GM08714 (cell line): ENCODE results near the gene CHN2.

Experiments
- H3K4me3 ChIP-seq: fragments of 200-500 bp; sonication (Bioruptor generic); 2 replicates; pipeline ENCODE4 v1.5.1; 2014; ENCODE audit warnings: mild to moderate bottlenecking, low read length, inconsistent platforms
- ZNF274 ChIP-seq: IDR thresholded peaks from 2 replicates; pipeline ENCODE4 v1.6.1; 2012; ENCODE audit warnings: mild to moderate bottlenecking, low read depth, low read length

Gene CHN2

GRCh38 chr7:29458933-29459332 lies 264.4 kb downstream of the CHN2 start:
- no peak for TF ChIP-seq ZNF274
- H3K4me3 ChIP-seq, result no peak overlapping the region

GRCh38 chr7:29459589-29459988 lies 265.0 kb downstream of the CHN2 start:
- no peak overlapping the region for H3K4me3 ChIP-seq
- TF ChIP-seq ZNF274, result no peak

GRCh38 chr7:29461996-29462395 lies 267.4 kb downstream of the CHN2 start:
- TF ChIP-seq ZNF274, result no peak

DNA sequence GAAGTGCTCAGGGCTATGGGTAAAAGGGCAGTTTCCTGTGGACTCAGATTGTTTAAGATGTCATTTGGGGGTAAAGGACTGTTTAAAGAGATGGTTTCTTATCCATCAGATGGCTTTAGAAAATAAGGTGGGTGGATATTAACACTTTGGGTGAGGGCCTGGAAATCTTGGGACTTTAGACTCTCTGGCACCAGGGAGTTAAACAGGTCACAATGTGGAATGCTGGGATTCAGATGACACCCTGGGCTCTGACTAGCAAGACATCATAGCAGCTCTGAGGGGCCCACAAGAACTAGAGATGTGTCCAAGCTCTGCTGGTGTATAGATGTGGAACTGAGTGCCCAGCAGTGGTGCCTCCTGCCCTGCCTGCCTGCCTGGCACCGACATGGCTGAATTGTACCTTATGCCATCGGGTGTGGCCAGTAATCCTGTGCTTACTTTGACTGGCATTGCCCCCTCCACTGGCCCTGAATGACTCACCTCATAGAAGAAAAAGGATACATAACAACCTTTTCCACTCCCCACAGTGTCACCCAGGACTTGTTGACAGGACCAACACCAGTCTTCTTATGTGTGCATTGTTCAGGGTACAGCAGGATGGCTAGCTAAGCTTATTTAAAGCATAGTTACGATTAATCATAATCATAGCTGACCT lies 269.1 kb downstream of the CHN2 start:
- no peak overlapping the region for H3K4me3 ChIP-seq
- no peak for TF ChIP-seq ZNF274

More at GRCh38 chr7:29461996-29462395, 267.4 kb downstream of the CHN2 start:
- no peak overlapping the region for H3K4me3 ChIP-seq

- no peak for TF ChIP-seq ZNF274
- no peak overlapping the region for H3K4me3 ChIP-seq
Measured at GRCh38 chr7:29464753-29465152, 270.2 kb downstream of the CHN2 start.

- no peak overlapping the region for H3K4me3 ChIP-seq
- no peak for TF ChIP-seq ZNF274
Measured at GRCh38 chr7:29467193-29467926, 272.8 kb downstream of the CHN2 start.

DNA sequence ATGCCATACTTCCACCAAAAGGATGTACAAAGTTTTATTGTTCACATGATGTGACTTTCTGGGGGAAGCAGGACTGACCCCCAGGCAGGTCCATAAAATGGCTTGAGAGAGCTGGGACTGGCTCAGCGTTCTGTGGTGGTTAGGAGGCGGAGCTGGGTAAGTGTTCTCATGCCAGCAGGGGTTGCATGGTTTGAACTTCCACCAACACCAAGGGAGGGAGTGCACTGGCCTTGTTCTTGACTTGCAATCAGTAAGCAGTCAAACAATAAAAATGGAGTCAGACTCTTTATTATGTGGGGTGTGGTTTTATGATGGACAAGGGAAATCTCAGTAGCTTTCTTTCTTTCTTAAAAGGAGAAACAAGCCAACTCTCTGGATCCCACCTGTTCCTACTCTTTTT lies 273.6 kb downstream of the CHN2 start:
- H3K4me3 ChIP-seq, result no peak overlapping the region
- no peak for TF ChIP-seq ZNF274

- no peak for TF ChIP-seq ZNF274
- H3K4me3 ChIP-seq, result no peak overlapping the region
Measured at GRCh38 chr7:29469281-29469680, 274.7 kb downstream of the CHN2 start.

DNA sequence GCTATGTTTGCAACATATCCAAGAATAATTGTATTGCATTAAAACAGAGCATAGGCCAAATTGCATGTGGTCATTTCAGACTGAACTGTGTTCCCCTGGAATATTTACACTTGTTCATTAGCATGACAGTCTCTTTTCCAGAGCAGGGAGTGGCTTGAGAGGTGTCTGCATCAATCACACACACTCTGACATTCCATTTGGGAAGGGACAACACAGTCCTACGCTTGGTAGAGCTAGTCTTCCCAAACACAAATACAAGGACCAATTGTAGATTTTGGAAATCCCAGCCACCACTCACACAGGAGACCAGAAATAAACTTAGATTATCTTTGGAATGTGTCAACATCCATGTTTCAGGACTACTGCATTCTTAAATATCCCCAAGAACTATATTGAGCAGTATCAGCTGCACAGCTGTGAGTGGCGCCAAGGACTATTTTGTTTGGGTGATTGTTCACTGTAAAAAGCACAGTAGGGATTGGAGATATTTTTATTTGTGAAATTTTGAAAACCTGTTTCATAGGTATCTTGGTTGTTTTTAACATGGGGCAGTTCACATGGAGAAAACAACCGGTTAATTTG lies 275.5 kb downstream of the CHN2 start:
- no peak overlapping the region for H3K4me3 ChIP-seq
- TF ChIP-seq ZNF274, result no peak

DNA sequence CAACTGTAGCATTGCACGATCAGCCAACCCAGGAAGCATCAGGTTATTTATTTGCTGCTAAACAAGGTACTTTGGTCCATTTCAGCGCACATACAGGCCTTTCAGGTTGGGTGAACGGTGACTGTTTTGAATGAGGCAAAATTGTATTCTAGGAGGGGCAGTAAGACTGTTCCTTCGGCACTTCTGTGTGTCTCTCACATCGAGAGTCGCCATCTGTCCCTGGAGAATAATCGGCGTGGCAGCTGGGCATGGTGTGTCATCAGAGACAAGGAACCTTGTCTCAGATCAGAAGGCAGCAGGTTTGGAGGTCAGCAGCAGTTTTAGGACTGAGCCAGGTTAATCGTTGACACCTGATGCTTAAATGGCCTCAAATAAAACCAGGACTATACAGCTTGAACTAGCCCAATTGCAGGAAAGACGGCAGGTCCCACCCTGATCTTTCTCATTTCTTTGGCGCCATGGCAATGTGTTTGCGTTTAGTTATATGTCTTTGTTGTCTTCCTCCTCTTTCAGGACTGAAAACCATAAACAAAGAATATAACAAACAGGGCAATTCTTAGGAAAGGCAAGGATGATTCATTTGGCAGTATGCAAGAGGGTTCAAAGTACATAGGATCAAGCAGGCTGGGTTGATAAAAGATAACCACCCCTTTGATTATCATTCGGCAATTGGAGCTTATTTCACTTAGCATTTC lies 277.0 kb downstream of the CHN2 start:
- no peak for TF ChIP-seq ZNF274
- H3K4me3 ChIP-seq, result no peak overlapping the region

DNA sequence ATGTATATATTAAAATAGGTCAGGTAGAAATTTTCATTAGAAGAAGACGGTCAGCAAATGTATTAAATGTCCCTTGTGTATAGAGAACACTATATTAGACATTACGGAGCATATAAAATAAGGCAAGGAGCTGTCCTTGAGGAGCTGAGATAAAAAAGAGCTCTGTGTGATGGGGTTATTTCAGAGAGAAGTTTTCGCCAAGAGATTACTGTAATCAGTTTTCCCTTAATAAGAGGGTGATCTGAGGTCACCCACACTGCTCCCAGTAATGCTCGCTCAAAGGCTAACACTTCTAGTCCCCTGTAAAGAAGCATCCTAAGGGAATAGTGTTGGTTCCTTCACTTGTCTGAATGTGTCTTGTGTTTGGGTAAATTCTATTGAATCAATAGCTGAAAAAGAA lies 282.3 kb downstream of the CHN2 start:
- H3K4me3 ChIP-seq, result no peak overlapping the region
- no peak for TF ChIP-seq ZNF274

DNA sequence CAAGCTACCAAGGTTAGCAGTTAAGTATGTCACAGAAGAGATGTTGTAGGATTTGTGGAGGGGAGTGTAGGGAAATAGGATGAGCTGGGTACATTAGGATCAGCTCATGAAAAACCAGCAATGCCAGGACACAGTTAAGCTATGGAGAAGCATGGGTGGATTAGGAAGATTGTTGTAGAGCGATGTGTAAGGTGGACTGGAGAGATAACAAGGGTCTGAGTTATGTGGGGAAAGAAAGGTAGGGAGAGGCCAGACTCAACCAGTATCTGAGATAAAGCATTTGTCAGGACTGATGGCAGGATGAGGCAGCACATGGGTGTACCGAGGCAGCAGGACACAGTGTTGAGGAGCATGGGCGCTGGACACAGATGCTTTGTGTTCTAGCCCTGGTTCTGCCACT lies 283.7 kb downstream of the CHN2 start:
- no peak overlapping the region for H3K4me3 ChIP-seq
- no peak for TF ChIP-seq ZNF274

GRCh38 chr7:29478687-29479240 lies 284.2 kb downstream of the CHN2 start:
- TF ChIP-seq ZNF274, result no peak
- H3K4me3 ChIP-seq, result no peak overlapping the region
